ENCODE results near the gene TASOR2. TPM values are rescaled to one million over a fixed set of nuclear protein-coding genes. Genes with fewer than 3 reads are reported as not detected.

The TASOR2 gene
- polyA plus RNA-seq, 1 donor, result 31.0 TPM

DNA sequence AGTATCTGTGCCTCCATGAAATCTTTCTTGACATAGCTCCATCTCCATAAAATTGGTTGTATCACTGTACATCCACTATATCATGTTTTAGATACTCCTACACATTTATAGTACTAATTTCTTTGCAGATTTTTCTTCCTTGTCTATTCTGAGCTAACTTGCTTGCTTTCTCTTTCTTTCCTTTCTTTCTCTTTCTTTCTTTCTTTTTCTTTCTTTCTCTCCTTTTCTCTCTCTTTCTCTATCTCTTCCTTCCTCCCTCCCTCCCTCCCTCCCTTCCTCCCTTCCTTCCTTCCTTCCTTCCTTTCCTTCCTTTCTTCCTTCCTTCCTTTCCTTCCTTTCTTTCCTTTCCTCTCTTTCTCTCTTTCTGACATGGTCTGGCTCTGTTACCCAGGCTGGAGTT lies 23.7 kb downstream of the TASOR2 start:
- H3K36me3 ChIP-seq (ENCODE audit: control insufficient read depth, insufficient read depth, low read length), result no peaks in the 10 kb centered on the region
- H3K4me3 ChIP-seq (ENCODE audit: low read length), result no peak overlapping the region
- H3K27me3 ChIP-seq (ENCODE audit: control insufficient read depth, insufficient read depth, low read length), result no peaks in the 10 kb centered on the region
- no peak for DNase-seq
- no peaks in the 10 kb centered on the region for H3K9me3 ChIP-seq (ENCODE audit: control insufficient read depth, low read depth, low read length)
- H3K27ac ChIP-seq (ENCODE audit: low read length), result no peak overlapping the region
- H3K4me1 ChIP-seq (ENCODE audit: control insufficient read depth, insufficient read depth, low read length), result no peaks in the 10 kb centered on the region

- DNase-seq, result no peak
- no peak overlapping the region for H3K4me3 ChIP-seq (ENCODE audit: low read length)
- H3K27me3 ChIP-seq (ENCODE audit: control insufficient read depth, insufficient read depth, low read length), result no peaks in the 10 kb centered on the region
- H3K4me1 ChIP-seq (ENCODE audit: control insufficient read depth, insufficient read depth, low read length), result no peaks in the 10 kb centered on the region
- H3K27ac ChIP-seq (ENCODE audit: low read length), result no peak overlapping the region
- H3K36me3 ChIP-seq (ENCODE audit: control insufficient read depth, insufficient read depth, low read length), result no peaks in the 10 kb centered on the region
- no peaks in the 10 kb centered on the region for H3K9me3 ChIP-seq (ENCODE audit: control insufficient read depth, low read depth, low read length)
- WGBS (ENCODE audit: insufficient coverage, low lambda C conversion rate), result 80% methylated on average over 1 of the region's 2 CpGs
Observed at GRCh38 chr10:5709865-5710264, 25.2 kb downstream of the TASOR2 start.

DNA sequence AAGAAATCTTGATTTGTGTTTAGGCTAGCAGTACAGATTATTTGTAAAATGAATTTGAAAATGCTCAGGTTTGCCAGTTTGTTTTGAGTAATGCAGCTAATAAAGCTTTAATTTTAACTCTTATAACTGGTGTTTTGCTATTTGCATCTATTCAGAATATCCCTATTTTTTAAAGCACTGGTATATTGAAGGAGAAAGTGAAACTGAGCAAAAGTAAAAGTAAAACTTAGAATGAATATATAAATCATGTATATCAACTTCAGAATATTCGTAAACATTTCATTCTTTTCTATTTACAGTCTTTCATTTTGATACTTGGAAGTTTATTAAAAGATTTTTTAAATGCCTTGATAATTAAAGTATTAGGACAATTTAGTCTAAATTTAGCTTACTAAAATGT lies 26.2 kb downstream of the TASOR2 start:
- WGBS (ENCODE audit: insufficient coverage, low lambda C conversion rate), result 100% methylated on average over 1 of the region's 1 CpG
- H3K9me3 ChIP-seq (ENCODE audit: control insufficient read depth, low read depth, low read length), result no peaks in the 10 kb centered on the region
- H3K4me3 ChIP-seq (ENCODE audit: low read length), result no peak overlapping the region
- H3K36me3 ChIP-seq (ENCODE audit: control insufficient read depth, insufficient read depth, low read length), result no peaks in the 10 kb centered on the region
- no peak overlapping the region for H3K27ac ChIP-seq (ENCODE audit: low read length)
- no peaks in the 10 kb centered on the region for H3K4me1 ChIP-seq (ENCODE audit: control insufficient read depth, insufficient read depth, low read length)
- no peaks in the 10 kb centered on the region for H3K27me3 ChIP-seq (ENCODE audit: control insufficient read depth, insufficient read depth, low read length)
- no peak for DNase-seq

- no peaks in the 10 kb centered on the region for H3K36me3 ChIP-seq (ENCODE audit: control insufficient read depth, insufficient read depth, low read length)
- no peak overlapping the region for H3K4me3 ChIP-seq (ENCODE audit: low read length)
- no peak for DNase-seq
- H3K27me3 ChIP-seq (ENCODE audit: control insufficient read depth, insufficient read depth, low read length), result no peaks in the 10 kb centered on the region
- WGBS (ENCODE audit: insufficient coverage, low lambda C conversion rate), result 95% methylated on average over 2 of the region's 4 CpGs
- H3K9me3 ChIP-seq (ENCODE audit: control insufficient read depth, low read depth, low read length), result no peaks in the 10 kb centered on the region
- no peaks in the 10 kb centered on the region for H3K4me1 ChIP-seq (ENCODE audit: control insufficient read depth, insufficient read depth, low read length)
- no peak overlapping the region for H3K27ac ChIP-seq (ENCODE audit: low read length)
Observed at GRCh38 chr10:5711642-5712041, 27.0 kb downstream of the TASOR2 start.

- no peaks in the 10 kb centered on the region for H3K9me3 ChIP-seq (ENCODE audit: control insufficient read depth, low read depth, low read length)
- no peak overlapping the region for H3K27ac ChIP-seq (ENCODE audit: low read length)
- H3K36me3 ChIP-seq (ENCODE audit: control insufficient read depth, insufficient read depth, low read length), result peaks cover 13% of the 10 kb centered on the region
- WGBS (ENCODE audit: insufficient coverage, low lambda C conversion rate), result no CpG with 5 or more reads among the region's 3 CpGs
- H3K4me1 ChIP-seq (ENCODE audit: control insufficient read depth, insufficient read depth, low read length), result no peaks in the 10 kb centered on the region
- no peaks in the 10 kb centered on the region for H3K27me3 ChIP-seq (ENCODE audit: control insufficient read depth, insufficient read depth, low read length)
- no peak for DNase-seq
- H3K4me3 ChIP-seq (ENCODE audit: low read length), result no peak overlapping the region
Observed at GRCh38 chr10:5719546-5719945, 34.9 kb downstream of the TASOR2 start.

DNA sequence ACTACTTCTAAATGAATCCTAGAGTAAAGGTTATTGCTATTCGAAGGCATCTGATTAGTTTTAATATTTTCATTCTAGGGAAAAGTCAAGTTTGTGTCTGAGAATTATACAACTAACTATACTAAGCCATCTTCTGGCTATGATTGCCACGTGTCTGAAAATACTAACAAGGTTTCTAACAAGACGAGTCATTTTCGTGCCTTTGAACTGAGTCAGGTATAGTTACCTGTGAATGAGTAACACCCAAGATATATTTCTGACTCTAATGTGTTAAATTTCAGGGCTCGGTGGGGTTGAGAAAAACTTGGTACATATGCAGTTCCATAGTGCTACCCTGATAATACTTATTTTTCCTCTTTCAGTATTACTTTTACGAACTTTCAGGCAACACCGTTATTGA lies 35.5 kb downstream of the TASOR2 start:
- no peak overlapping the region for H3K4me3 ChIP-seq (ENCODE audit: low read length)
- no peak overlapping the region for H3K27ac ChIP-seq (ENCODE audit: low read length)
- no peaks in the 10 kb centered on the region for H3K27me3 ChIP-seq (ENCODE audit: control insufficient read depth, insufficient read depth, low read length)
- no peaks in the 10 kb centered on the region for H3K4me1 ChIP-seq (ENCODE audit: control insufficient read depth, insufficient read depth, low read length)
- WGBS (ENCODE audit: insufficient coverage, low lambda C conversion rate), result 100% methylated on average over 4 of the region's 7 CpGs
- DNase-seq, result no peak
- peaks cover 13% of the 10 kb centered on the region for H3K36me3 ChIP-seq (ENCODE audit: control insufficient read depth, insufficient read depth, low read length)
- no peaks in the 10 kb centered on the region for H3K9me3 ChIP-seq (ENCODE audit: control insufficient read depth, low read depth, low read length)

GRCh38 chr10:5723692-5724091 lies 39.1 kb downstream of the TASOR2 start:
- no peak for DNase-seq
- H3K4me3 ChIP-seq (ENCODE audit: low read length), result no peak overlapping the region
- peaks cover 23% of the 10 kb centered on the region for H3K36me3 ChIP-seq (ENCODE audit: control insufficient read depth, insufficient read depth, low read length)
- no peak overlapping the region for H3K27ac ChIP-seq (ENCODE audit: low read length)
- H3K4me1 ChIP-seq (ENCODE audit: control insufficient read depth, insufficient read depth, low read length), result no peaks in the 10 kb centered on the region
- WGBS (ENCODE audit: insufficient coverage, low lambda C conversion rate), result 88% methylated on average over 1 of the region's 2 CpGs
- no peaks in the 10 kb centered on the region for H3K9me3 ChIP-seq (ENCODE audit: control insufficient read depth, low read depth, low read length)
- H3K27me3 ChIP-seq (ENCODE audit: control insufficient read depth, insufficient read depth, low read length), result no peaks in the 10 kb centered on the region

GRCh38 chr10:5730766-5731165 lies 46.1 kb downstream of the TASOR2 start:
- no peaks in the 10 kb centered on the region for H3K4me1 ChIP-seq (ENCODE audit: control insufficient read depth, insufficient read depth, low read length)
- peaks cover 33% of the 10 kb centered on the region for H3K36me3 ChIP-seq (ENCODE audit: control insufficient read depth, insufficient read depth, low read length)
- DNase-seq, result no peak
- no peaks in the 10 kb centered on the region for H3K27me3 ChIP-seq (ENCODE audit: control insufficient read depth, insufficient read depth, low read length)
- no peaks in the 10 kb centered on the region for H3K9me3 ChIP-seq (ENCODE audit: control insufficient read depth, low read depth, low read length)
- H3K4me3 ChIP-seq (ENCODE audit: low read length), result no peak overlapping the region
- no peak overlapping the region for H3K27ac ChIP-seq (ENCODE audit: low read length)
- 100% methylated on average over 2 of the region's 4 CpGs for WGBS (ENCODE audit: insufficient coverage, low lambda C conversion rate)

DNA sequence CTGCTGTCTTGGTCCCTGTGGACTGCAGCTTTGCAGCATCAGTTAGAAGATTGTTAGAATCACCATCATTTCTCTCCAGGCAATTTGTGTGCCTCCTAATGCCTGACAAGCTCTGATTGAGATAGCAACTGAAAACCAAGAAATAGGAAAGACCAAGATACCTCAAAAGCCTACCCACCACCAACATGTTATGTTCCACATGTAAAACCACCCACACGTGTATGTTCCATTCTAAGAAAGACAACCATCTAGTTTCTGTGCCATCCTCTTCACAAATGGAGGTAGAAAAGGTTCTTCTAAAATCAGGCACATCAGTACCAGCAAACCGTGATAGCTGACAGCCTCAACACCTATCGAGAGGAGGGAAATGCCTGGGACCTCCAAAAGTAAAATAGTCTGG lies 46.9 kb downstream of the TASOR2 start:
- peaks cover 34% of the 10 kb centered on the region for H3K36me3 ChIP-seq (ENCODE audit: control insufficient read depth, insufficient read depth, low read length)
- no peak overlapping the region for H3K27ac ChIP-seq (ENCODE audit: low read length)
- DNase-seq, result no peak
- no CpG with 5 or more reads among the region's 3 CpGs for WGBS (ENCODE audit: insufficient coverage, low lambda C conversion rate)
- no peaks in the 10 kb centered on the region for H3K9me3 ChIP-seq (ENCODE audit: control insufficient read depth, low read depth, low read length)
- H3K4me1 ChIP-seq (ENCODE audit: control insufficient read depth, insufficient read depth, low read length), result no peaks in the 10 kb centered on the region
- H3K27me3 ChIP-seq (ENCODE audit: control insufficient read depth, insufficient read depth, low read length), result no peaks in the 10 kb centered on the region
- no peak overlapping the region for H3K4me3 ChIP-seq (ENCODE audit: low read length)

- H3K4me3 ChIP-seq (ENCODE audit: low read length), result no peak overlapping the region
- H3K4me1 ChIP-seq (ENCODE audit: control insufficient read depth, insufficient read depth, low read length), result no peaks in the 10 kb centered on the region
- DNase-seq, result no peak
- no peaks in the 10 kb centered on the region for H3K27me3 ChIP-seq (ENCODE audit: control insufficient read depth, insufficient read depth, low read length)
- peaks cover 31% of the 10 kb centered on the region for H3K36me3 ChIP-seq (ENCODE audit: control insufficient read depth, insufficient read depth, low read length)
- no peaks in the 10 kb centered on the region for H3K9me3 ChIP-seq (ENCODE audit: control insufficient read depth, low read depth, low read length)
- WGBS (ENCODE audit: insufficient coverage, low lambda C conversion rate), result no CpG with 5 or more reads among the region's 4 CpGs
- no peak overlapping the region for H3K27ac ChIP-seq (ENCODE audit: low read length)
Observed at GRCh38 chr10:5732141-5732540, 47.5 kb downstream of the TASOR2 start.
